Neural progenitor cell (in vitro differentiated cells): ENCODE results near the gene TRPT1. TPM values are rescaled to one million over a fixed set of nuclear protein-coding genes. Genes with fewer than 3 reads are reported as not detected.
A peak's percentile ranks its signal among the peaks of the same experiment; 100 is the strongest.

Experiments
- DNase-seq: peaks from one replicate; pipeline ENCODE4 v3.0.0-alpha.2; 2016; ENCODE audit warnings: low spot score
- H2AFZ ChIP-seq: fragments of 200-600 bp; sonication (generic); replicated peaks from 2 replicates; pipeline ENCODE4 v1.6.1; 2016; ENCODE audit warnings: antibody characterized with exemption
- H3F3A ChIP-seq: fragments of 200-600 bp; sonication (generic); 2 replicates; pipeline ENCODE4 v1.6.1; 2016; ENCODE audit warnings: antibody characterized with exemption, low read depth
- H3K27ac ChIP-seq: fragments of 200-600 bp; sonication (generic); 2 replicates; pipeline ENCODE4 v1.5.1; 2016; ENCODE audit warnings: mild to moderate bottlenecking
- H3K27me3 ChIP-seq: fragments of 200-600 bp; sonication (generic); 2 replicates; pipeline ENCODE4 v1.6.1; 2016; ENCODE audit warnings: mild to moderate bottlenecking, moderate library complexity
- H3K36me3 ChIP-seq: fragments of 200-600 bp; sonication (generic); 2 replicates; pipeline ENCODE4 v1.5.1; 2016
- H3K4me1 ChIP-seq: fragments of 200-600 bp; sonication (generic); 2 replicates; pipeline ENCODE4 v1.6.1; 2016; ENCODE audit warnings: mixed run types
- H3K4me2 ChIP-seq: fragments of 200-600 bp; sonication (generic); 2 replicates; pipeline ENCODE4 v1.6.1; 2016
- H3K4me3 ChIP-seq: fragments of 200-600 bp; sonication (generic); 2 replicates; pipeline ENCODE4 v1.5.1; 2016
- H3K79me2 ChIP-seq: fragments of 200-600 bp; sonication (generic); 2 replicates; pipeline ENCODE4 v1.6.1; 2016; ENCODE audit warnings: low read depth
- H3K9ac ChIP-seq: fragments of 200-600 bp; sonication (generic); 2 replicates; pipeline ENCODE4 v1.6.1; 2016
- H3K9me3 ChIP-seq: fragments of 200-600 bp; sonication (generic); 2 replicates; pipeline ENCODE4 v1.5.1; 2016; ENCODE audit warnings: low read depth
- H4K20me1 ChIP-seq: fragments of 200-600 bp; sonication (generic); 2 replicates; pipeline ENCODE4 v1.6.1; 2016; ENCODE audit warnings: low read depth
- H3K27ac Mint-ChIP-seq: 3 replicates; pipeline ENCODE4 v1.8.0; 2021; ENCODE audit warnings: mixed read lengths
- H3K27me3 Mint-ChIP-seq: 2 replicates; pipeline ENCODE4 v1.8.0; 2022; ENCODE audit warnings: low read depth, mild to moderate bottlenecking, inconsistent platforms, moderate library complexity, mixed read lengths; ENCODE audit not compliant: insufficient read depth
- H3K36me3 Mint-ChIP-seq: 3 replicates; pipeline ENCODE4 v1.8.0; 2021; ENCODE audit warnings: mixed read lengths
- H3K4me1 Mint-ChIP-seq: 3 replicates; pipeline ENCODE4 v1.8.0; 2021; ENCODE audit warnings: mixed read lengths
- H3K4me3 Mint-ChIP-seq: 3 replicates; pipeline ENCODE4 v1.8.0; 2021; ENCODE audit warnings: mild to moderate bottlenecking, moderate library complexity, mixed read lengths
- H3K9me3 Mint-ChIP-seq: 3 replicates; pipeline ENCODE4 v1.8.0; 2020; ENCODE audit warnings: mixed read lengths
- EZH2 ChIP-seq: fragments of 200-600 bp; sonication (generic); IDR thresholded peaks from 2 replicates; pipeline ENCODE4 v1.6.1; 2017; ENCODE audit warnings: antibody characterized with exemption, mild to moderate bottlenecking, moderate library complexity
- EZH2phosphoT487 ChIP-seq: fragments of 200-600 bp; sonication (generic); IDR thresholded peaks from 2 replicates; pipeline ENCODE4 v1.6.1; 2017; ENCODE audit warnings: antibody characterized with exemption
- total RNA-seq: library from RNA; depleted of rRNA; stranded (reverse); fragments of >200 nt; gene quantifications from 2 replicates; pipeline ENCODE4 v1.2.3, GENCODE V29; 2015; ENCODE audit warnings: low replicate concordance
- TF ChIP-seq, protein P1 (sequence below): fragments of 200-600 bp; sonication (generic); IDR thresholded peaks from 2 replicates; pipeline ENCODE4 v1.5.1; 2017; ENCODE audit warnings: antibody characterized with exemption, mild to moderate bottlenecking

TRPT1 gene
- total RNA-seq, 1 donor from 2014 or later = 17.5 TPM

DNA sequence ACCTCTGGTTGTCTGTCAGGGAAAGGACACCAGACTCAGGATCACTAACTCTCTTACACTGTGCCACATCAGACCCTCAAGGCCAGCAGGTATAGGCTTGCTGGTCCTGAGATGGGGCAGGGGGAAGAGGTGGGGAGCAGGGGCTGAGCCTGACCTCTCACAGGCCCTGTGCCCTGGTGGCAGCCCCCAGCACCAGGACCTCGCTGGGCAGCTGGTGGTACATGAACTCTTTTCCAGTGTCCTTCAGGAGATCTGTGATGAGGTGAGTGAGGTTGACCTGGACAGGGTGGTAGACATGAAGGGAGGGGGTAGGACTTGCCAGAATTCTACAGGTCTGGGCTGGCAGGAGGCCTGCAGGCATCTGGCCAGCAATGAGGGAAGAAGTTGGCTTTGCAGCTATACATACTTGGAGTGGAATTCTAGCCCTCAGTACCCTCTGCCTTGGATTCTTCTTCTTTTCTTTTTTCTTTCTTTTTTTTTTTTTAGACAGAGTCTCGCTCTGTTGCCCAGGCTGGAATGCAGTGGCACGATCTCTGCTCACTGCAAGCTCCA lies 1.5 kb upstream of the TRPT1 start:
- H3K27me3 Mint-ChIP-seq = peaks cover 6% of the 10 kb centered on the region
- H3K4me2 ChIP-seq = peak overlapping the region; percentile 89
- no peak overlapping the region for H3K27ac Mint-ChIP-seq
- H3K79me2 ChIP-seq = no peaks in the 10 kb centered on the region
- H3K27ac ChIP-seq = no peak overlapping the region
- no peaks in the 10 kb centered on the region for H3K36me3 Mint-ChIP-seq
- H4K20me1 ChIP-seq = no peaks in the 10 kb centered on the region
- no peak for DNase-seq
- no peak overlapping the region for H3K4me3 ChIP-seq
- H3K4me1 Mint-ChIP-seq = peaks cover 33% of the 10 kb centered on the region
- H3K4me1 ChIP-seq = peaks cover 16% of the 10 kb centered on the region
- peaks cover 18% of the 10 kb centered on the region for H3K27me3 ChIP-seq
- H3K9me3 ChIP-seq = no peaks in the 10 kb centered on the region
- no peaks in the 10 kb centered on the region for H3K9me3 Mint-ChIP-seq
- no peak overlapping the region for H2AFZ ChIP-seq
- peak overlapping the region; percentile 91 for H3K4me3 Mint-ChIP-seq
- H3K9ac ChIP-seq = no peak overlapping the region
- H3F3A ChIP-seq = peaks cover 27% of the 10 kb centered on the region
- TF ChIP-seq EZH2phosphoT487 = no peak
- TF ChIP-seq, protein P1, sequence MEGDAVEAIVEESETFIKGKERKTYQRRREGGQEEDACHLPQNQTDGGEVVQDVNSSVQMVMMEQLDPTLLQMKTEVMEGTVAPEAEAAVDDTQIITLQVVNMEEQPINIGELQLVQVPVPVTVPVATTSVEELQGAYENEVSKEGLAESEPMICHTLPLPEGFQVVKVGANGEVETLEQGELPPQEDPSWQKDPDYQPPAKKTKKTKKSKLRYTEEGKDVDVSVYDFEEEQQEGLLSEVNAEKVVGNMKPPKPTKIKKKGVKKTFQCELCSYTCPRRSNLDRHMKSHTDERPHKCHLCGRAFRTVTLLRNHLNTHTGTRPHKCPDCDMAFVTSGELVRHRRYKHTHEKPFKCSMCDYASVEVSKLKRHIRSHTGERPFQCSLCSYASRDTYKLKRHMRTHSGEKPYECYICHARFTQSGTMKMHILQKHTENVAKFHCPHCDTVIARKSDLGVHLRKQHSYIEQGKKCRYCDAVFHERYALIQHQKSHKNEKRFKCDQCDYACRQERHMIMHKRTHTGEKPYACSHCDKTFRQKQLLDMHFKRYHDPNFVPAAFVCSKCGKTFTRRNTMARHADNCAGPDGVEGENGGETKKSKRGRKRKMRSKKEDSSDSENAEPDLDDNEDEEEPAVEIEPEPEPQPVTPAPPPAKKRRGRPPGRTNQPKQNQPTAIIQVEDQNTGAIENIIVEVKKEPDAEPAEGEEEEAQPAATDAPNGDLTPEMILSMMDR = no peak
- no peak for TF ChIP-seq EZH2
- H3K36me3 ChIP-seq = no peaks in the 10 kb centered on the region

DNA sequence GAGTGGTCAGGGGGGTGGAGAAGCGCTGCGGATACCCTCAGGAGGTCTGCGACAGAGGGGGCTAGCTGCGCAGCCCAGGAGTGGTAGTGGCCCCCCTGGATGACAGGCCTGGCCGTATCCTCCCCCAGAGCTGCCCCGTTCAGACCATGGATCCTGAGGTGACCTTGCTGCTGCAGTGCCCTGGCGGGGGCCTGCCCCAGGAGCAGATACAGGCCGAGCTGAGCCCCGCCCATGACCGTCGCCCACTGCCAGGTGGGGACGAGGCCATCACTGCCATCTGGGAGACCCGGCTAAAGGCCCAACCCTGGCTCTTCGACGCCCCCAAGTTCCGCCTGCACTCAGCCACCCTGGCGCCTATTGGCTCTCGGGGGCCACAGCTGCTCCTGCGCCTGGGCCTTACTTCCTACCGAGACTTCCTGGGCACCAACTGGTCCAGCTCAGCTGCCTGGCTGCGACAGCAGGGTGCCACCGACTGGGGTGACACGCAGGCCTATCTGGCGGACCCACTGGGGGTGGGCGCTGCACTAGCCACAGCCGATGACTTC lies 593 bp upstream of the TRPT1 start:
- Mint-ChIP-seq H3K27ac (no peak overlapping the region), H3K9me3 (no peaks in the 10 kb centered on the region), H3K36me3 (no peaks in the 10 kb centered on the region), H3K4me1 (peaks cover 29% of the 10 kb centered on the region), H3K4me3 (peak overlapping the region; percentile 91), H3K27me3 (peaks cover 5% of the 10 kb centered on the region)
- Histone ChIP-seq H3K36me3 (no peaks in the 10 kb centered on the region), H4K20me1 (no peaks in the 10 kb centered on the region), H3K79me2 (no peaks in the 10 kb centered on the region), H3K4me1 (peaks cover 16% of the 10 kb centered on the region), H2AFZ (peak overlapping the region; percentile 2), H3K27ac (no peak overlapping the region), H3K27me3 (peaks cover 9% of the 10 kb centered on the region), H3F3A (peaks cover 27% of the 10 kb centered on the region), H3K4me2 (peak overlapping the region; percentile 89), H3K4me3 (peak overlapping the region; percentile 62), H3K9me3 (no peaks in the 10 kb centered on the region), H3K9ac (peak overlapping the region; percentile 31)
- DNase-seq = no peak
- TF ChIP-seq EZH2 = no peak
- TF ChIP-seq, protein P1 = no peak
- no peak for TF ChIP-seq EZH2phosphoT487

DNA sequence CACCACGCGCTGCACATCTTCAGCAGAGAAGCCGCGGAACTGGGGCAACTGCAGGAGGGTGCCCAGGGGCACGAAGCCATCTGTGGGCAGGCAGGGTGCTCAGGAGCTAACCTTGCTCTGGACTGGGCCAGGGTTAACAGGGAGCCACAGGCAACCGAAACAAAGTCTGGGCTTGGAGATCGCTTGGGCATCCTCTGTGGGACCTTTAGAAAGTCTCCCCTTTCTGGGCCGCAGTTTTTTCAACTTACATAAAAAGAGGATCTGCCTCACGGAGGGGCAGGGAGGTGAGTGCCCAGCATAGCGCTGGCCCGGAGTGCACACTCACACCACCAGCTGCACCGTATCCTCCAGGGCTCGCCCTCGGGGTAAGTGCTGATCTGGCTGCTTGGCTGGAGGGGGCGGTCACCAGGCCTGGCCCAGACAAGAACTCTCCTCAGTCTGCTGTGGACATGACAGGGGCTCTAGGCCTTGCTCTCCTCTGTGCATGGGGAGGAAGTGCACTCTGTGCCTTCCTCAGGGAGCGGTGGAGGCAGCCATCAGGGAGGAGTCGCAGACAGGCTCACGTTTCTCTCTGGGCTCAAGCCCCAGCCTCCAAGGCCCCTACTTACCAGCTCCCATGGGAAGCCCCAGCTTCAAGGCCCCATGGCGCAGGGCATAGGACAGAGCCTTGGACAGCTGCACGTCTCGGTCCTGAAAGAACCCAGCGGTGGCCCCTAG lies 937 bp downstream of the TRPT1 start:
- H3K4me3 ChIP-seq = peak overlapping the region; percentile 62
- Mint-ChIP-seq H3K27me3 (peaks cover 5% of the 10 kb centered on the region), H3K4me1 (peaks cover 26% of the 10 kb centered on the region), H3K27ac (no peak overlapping the region), H3K9me3 (no peaks in the 10 kb centered on the region), H3K36me3 (no peaks in the 10 kb centered on the region), H3K4me3 (peak overlapping the region; percentile 91)
- no peaks in the 10 kb centered on the region for H3K36me3 ChIP-seq
- TF ChIP-seq EZH2phosphoT487 (no peak), EZH2 (no peak)
- TF ChIP-seq, protein P1 = no peak
- peak; percentile 51 for DNase-seq
- no peaks in the 10 kb centered on the region for H4K20me1 ChIP-seq
- no peaks in the 10 kb centered on the region for H3K9me3 ChIP-seq
- H2AFZ ChIP-seq = no peak overlapping the region
- no peaks in the 10 kb centered on the region for H3K27me3 ChIP-seq
- no peak overlapping the region for H3K27ac ChIP-seq
- peaks cover 19% of the 10 kb centered on the region for H3F3A ChIP-seq
- H3K4me2 ChIP-seq = peak overlapping the region; percentile 89
- H3K9ac ChIP-seq = no peak overlapping the region
- peaks cover 16% of the 10 kb centered on the region for H3K4me1 ChIP-seq
- no peaks in the 10 kb centered on the region for H3K79me2 ChIP-seq
